ENCODE measurements around the gene EDARADD. TPM values are rescaled to one million over a fixed set of nuclear protein-coding genes. Genes with fewer than 3 reads are reported as not detected.
"Not testable (repeated sequence)": the region's sequence is repeated elsewhere in the genome, so short reads cannot be mapped to it uniquely, and the experiment has no call there.

The EDARADD gene
- polyA plus RNA-seq, 3 donors, result 0.42 to 1.6 TPM; not detected in 1

- 89 to 91% (median 90%) methylated on average over 4 of the region's 4 CpGs for WGBS, 3 donors
- no peak overlapping the region for H3K27ac ChIP-seq (ENCODE audit: low read depth, low read length)
Measured at GRCh38 chr1:236468625-236469024, 74.5 kb downstream of the EDARADD start.

DNA sequence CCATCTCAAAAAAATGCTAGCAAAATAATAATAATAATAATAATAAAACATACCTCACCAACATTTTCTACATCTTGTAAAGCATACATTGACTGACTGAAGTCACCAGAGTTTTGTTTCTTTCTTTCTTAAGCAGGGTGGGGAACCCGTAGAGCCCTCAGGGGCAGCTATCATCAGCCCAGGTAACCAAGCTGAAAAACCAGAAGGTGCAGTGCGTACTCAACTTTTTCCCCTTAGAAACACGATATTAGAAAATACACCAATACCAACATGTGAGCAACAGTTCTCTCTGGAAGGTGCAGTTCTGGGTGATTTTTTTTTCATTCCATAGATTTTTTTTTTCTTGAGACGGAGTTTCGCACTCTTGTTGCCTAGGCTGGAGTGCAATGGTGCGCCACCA is 75.4 kb downstream of the EDARADD start:
- 94 to 97% (median 95%) methylated on average over 6 of the region's 6 CpGs for WGBS, 3 donors
- H3K27ac ChIP-seq (ENCODE audit: low read depth, low read length), result no peak overlapping the region

DNA sequence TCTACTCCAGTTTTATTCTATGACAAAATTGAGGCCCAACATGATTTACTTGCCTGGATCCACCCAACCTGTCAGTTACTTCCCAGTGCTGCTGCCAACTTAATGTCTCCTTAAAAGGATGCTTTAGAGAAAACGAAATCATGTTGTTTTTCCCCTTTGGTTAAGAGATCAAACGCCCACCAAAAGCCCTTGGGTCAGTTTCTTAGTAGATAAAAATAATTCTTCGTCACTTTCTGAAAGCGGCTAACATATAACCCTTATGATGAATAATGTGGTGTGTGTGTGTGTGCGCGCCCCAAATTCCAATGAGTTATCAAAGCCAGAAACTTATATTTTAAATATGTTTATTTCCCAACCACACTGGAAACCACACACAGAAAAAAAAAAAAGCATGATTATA is 77.0 kb downstream of the EDARADD start:
- H3K27ac ChIP-seq (ENCODE audit: low read depth, low read length), result no peak overlapping the region
- 67 to 82% (median 71%) methylated on average over 6 of the region's 6 CpGs for WGBS, 3 donors

GRCh38 chr1:236471653-236472052 is 77.6 kb downstream of the EDARADD start:
- H3K27ac ChIP-seq (ENCODE audit: low read depth, low read length), result no peak overlapping the region
- 33 to 49% (median 36%) methylated on average over 6 of the region's 6 CpGs for WGBS, 3 donors

- no peak overlapping the region for H3K27ac ChIP-seq (ENCODE audit: low read depth, low read length)
- 77 to 81% (median 78%) methylated on average over 17 of the region's 17 CpGs for WGBS, 3 donors
Measured at GRCh38 chr1:236472850-236473788, 79.0 kb downstream of the EDARADD start.

- 91 to 96% (median 94%) methylated on average over 5 of the region's 5 CpGs for WGBS, 3 donors
- no peak overlapping the region for H3K27ac ChIP-seq (ENCODE audit: low read depth, low read length)
Measured at GRCh38 chr1:236476019-236476418, 81.9 kb downstream of the EDARADD start.

- 64 to 74% (median 65%) methylated on average over 5 of the region's 5 CpGs for WGBS, 3 donors
Measured at GRCh38 chr1:236480758-236481436, 86.8 kb downstream of the EDARADD start.

DNA sequence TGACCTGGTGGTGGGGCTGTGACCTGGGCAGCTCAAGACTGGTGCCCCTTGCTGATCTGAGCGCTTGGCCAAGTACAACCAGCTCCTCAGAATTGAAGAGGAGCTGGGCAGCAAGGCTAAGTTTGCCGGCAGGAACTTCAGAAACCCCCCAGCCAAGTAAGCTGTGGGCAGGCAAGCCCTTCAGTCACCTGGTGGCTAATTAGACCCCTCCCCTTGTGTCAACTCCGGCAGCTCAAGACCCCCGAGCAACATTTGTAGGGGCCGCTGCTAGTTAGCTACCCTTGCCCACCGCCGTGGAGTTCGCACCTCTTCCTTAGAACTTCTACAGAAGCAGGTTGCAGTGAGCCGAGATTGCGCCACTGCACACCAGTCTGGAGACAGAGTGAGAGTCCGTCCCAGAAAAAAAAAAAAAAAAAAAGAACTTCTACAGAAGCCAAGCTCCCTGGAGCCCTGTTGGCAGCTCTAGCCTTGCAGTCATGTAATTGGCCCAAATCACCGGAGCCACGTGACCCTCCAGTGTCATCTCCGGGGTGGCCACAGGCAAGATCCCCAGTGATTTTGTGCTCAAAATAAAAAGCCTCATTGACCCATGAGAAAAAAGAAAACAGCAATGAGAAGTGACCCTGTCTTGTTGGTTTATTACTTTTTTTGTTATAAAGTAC is 90.4 kb downstream of the EDARADD start:
- WGBS, 3 donors, result 82 to 92% (median 87%) methylated on average over 14 of the region's 14 CpGs
- no peak overlapping the region for H3K27ac ChIP-seq (ENCODE audit: low read depth, low read length)

More at GRCh38 chr1:236480758-236481436, 86.8 kb downstream of the EDARADD start:
- H3K27ac ChIP-seq (ENCODE audit: low read depth, low read length), result no peak overlapping the region

- H3K27ac ChIP-seq (ENCODE audit: low read depth, low read length), result no peak overlapping the region
- WGBS, 3 donors, result 64 to 73% (median 66%) methylated on average over 4 of the region's 4 CpGs
Measured at GRCh38 chr1:236486356-236487002, 92.4 kb downstream of the EDARADD start.

DNA sequence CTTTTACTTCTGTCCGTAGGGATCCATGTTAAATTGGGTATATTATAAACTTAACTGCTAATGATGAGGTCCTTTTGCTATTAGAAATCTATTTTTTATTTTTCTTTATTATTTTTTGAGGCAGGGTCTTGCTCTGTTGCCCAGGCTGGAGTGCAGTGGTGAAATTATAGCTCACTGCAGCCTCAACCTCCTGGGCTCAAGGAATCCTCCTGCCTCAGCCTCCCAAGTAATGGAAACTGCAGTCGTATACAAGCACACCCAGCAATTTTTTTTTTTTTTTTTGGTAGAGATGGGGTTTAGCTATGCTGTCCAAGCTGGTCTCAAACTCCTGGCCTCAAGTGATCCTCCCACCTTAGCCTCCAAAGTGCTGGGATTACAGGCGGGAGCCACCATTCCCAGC is 95.1 kb downstream of the EDARADD start:
- 88 to 93% (median 93%) methylated on average over 3 of the region's 3 CpGs for WGBS, 3 donors
- H3K27ac ChIP-seq (ENCODE audit: low read depth, low read length), result not testable (repeated sequence)

- WGBS, 3 donors, result 24 to 37% (median 27%) methylated on average over 11 of the region's 11 CpGs
Measured at GRCh38 chr1:236489710-236490377, 95.8 kb downstream of the EDARADD start.

DNA sequence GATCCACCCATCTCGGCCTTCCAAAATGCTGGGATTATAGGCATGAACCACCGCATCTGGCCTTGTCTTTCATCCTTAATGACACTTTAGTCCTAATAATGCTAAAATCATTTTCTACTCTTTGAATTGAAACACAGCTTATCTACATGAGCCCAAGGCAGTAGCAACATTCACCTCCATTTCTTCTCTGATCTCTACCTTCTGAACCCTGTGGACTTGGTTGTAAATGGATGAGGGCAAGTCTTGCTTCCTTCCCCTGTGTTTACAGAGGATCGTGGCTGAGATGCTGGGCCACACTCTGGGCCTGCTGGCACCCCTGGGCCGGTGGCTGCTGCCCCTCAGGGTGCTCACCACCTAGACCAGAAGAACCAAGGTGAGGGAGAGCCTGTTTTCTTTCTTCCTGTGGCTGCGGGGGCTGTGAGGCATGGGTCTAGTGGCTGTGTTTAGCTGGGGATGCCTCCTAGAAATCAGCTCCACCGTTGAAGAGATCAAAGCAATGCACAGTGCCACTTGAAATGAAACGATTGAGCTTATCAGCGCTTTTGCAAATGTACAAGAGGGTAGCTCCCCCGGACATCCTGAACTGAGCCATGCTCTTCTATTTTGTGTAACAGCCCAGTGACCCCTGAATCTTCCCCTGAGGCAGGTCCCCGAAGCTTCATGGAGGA is 97.5 kb downstream of the EDARADD start:
- 69 to 74% (median 73%) methylated on average over 10 of the region's 10 CpGs for WGBS, 3 donors
- no peak overlapping the region for H3K27ac ChIP-seq (ENCODE audit: low read depth, low read length)

More at GRCh38 chr1:236489710-236490377, 95.8 kb downstream of the EDARADD start:
- no peak overlapping the region for H3K27ac ChIP-seq (ENCODE audit: low read depth, low read length)

GRCh38 chr1:236492378-236492777 is 98.3 kb downstream of the EDARADD start:
- WGBS, 3 donors, result 89 to 95% (median 92%) methylated on average over 2 of the region's 2 CpGs
- no peak overlapping the region for H3K27ac ChIP-seq (ENCODE audit: low read depth, low read length)

DNA sequence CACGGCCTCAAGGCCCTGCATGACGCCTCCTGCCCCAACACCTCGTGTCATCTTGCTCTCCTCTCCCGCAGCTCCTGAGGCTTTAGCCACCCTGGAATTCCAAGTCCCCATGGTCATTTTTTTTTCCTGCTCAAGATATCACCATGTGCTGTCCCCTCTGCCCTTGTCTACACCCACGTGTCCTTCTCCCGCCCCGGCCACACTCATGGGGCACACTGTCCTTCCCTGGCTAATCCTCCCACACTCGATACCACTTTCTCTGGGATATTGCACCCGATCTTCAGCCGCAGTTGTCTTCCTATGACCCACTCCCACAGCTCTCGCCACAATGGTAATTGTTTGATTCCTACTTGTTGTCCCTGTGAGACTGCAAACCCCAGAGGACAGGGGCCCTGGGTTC is 100.0 kb downstream of the EDARADD start:
- H3K27ac ChIP-seq (ENCODE audit: low read depth, low read length), result no peak overlapping the region
- 88 to 93% (median 93%) methylated on average over 11 of the region's 11 CpGs for WGBS, 3 donors

DNA sequence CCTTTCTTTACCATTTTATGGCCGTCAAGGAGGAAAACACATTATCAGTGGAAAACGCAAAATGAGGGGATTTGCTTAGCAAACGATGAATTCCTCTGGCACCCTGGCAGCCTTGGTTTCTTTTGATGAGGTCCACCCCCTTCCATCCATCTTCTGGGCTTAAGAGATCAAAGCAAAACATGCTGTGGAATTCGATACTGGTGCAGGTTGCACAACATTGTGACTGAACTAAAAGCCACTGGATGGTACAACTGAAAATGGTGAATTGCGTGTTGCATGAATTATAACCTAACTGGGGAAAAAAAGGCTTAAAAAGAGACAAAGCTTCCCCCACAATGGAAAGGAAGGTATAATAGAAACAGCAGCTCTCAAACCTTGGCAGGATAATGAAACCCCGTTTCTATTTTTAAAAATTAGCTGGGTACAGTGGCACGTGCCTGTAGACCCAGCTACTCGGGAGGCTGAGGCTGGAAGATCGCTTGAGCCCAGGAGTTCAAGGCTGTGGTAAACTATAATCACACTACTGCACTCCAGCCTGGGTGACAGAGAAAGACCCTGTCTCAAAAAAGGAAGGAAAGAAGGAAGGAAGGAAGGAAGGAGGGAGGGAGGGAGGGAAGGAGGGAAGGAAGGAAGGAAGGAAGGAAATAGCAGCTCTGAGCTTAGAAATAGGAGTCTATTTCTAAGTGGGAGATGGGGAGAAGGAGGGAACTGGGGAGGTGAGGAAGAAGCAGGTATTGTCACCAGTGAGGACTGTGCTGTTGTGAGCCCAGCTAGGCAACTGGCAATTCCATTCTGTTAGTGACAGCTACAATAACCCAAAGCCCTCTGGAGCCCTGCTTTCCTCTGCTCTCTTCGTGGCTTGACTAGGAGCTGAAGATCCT is 100.7 kb downstream of the EDARADD start:
- 47 to 50% (median 48%) methylated on average over 10 of the region's 10 CpGs for WGBS, 3 donors
- H3K27ac ChIP-seq (ENCODE audit: low read depth, low read length), result no peak overlapping the region

- 69 to 74% (median 70%) methylated on average over 10 to 11 of the region's 11 CpGs for WGBS, 3 donors
- H3K27ac ChIP-seq (ENCODE audit: low read depth, low read length), result no peak overlapping the region
Measured at GRCh38 chr1:236495467-236496112, 101.5 kb downstream of the EDARADD start.

Data from adipose tissue (tissue), 3 donors.